HCT116 (cell line): ENCODE results near the gene DAAM1.

ENCODE experiments used
- CTCF ChIP-seq, 3 experiments: fragments of 200-600 bp in 1 of 3; sonication (generic) in 1 of 3; IDR thresholded peaks in 2 of 3; conservative IDR thresholded peaks in 1 of 3; 2 replicates each; pipeline ENCODE4 v1.5.1; 2012 to 2017; ENCODE audit warnings: low read depth in 2 of 3, low read length in 2 of 3, antibody characterized with exemption in 1 of 3, borderline replicate concordance in 1 of 3, control low read depth in 1 of 3, mild to moderate bottlenecking in 1 of 3, mixed read lengths in 1 of 3, mixed run types in 1 of 3, moderate library complexity in 1 of 3; ENCODE audit not compliant: insufficient read depth in 1 of 3
- POLR2A ChIP-seq: IDR thresholded peaks from 2 replicates; pipeline ENCODE4 v1.7.0; 2011; ENCODE audit warnings: borderline replicate concordance; ENCODE audit not compliant: insufficient read depth, insufficient read length; ENCODE audit errors: extremely low read depth
- POLR2AphosphoS5 ChIP-seq: IDR thresholded peaks from 2 replicates; pipeline ENCODE4 v1.6.1; 2011; ENCODE audit warnings: mild to moderate bottlenecking, low read depth, low read length, moderate library complexity
- SIN3A ChIP-seq: IDR thresholded peaks from 2 replicates; pipeline ENCODE4 v1.6.1; 2012; ENCODE audit warnings: low read depth

- TF ChIP-seq POLR2A (no peak), CTCF (IDR thresholded peaks at IDR 0.05 in 2 of 3, conservative IDR thresholded peaks at IDR 0.05 in 1 of 3; ENCODE audit: borderline replicate concordance in 1 of 3, insufficient read depth in 1 of 3, low read depth in 2 of 3, low read length in 2 of 3) (no peak), SIN3A (no peak), POLR2AphosphoS5 (no peak)
These were observed 153.5 kb downstream of the DAAM1 start for GRCh38 chr14:59341858-59342477.
